Inferior parietal cortex (tissue), 1 donor: ENCODE data around the gene KRT84.
"Not testable (repeated sequence)": the region's sequence is repeated elsewhere in the genome, so short reads cannot be mapped to it uniquely, and the experiment has no call there.

Experiments
- DNase-seq: peaks from one replicate; pipeline ENCODE4 v3.0.0-alpha.2; 2016; ENCODE audit errors: extremely low spot score

Gene KRT84

GRCh38 chr12:52360106-52360662, 25.3 kb downstream of the KRT84 start:
- DNase-seq: no peak

- DNase-seq: no peak
Observed at GRCh38 chr12:52359621-52360061, 25.8 kb downstream of the KRT84 start.

- no peak for DNase-seq
Observed at GRCh38 chr12:52358575-52359350, 26.7 kb downstream of the KRT84 start.

GRCh38 chr12:52356762-52357580, 28.5 kb downstream of the KRT84 start:
- DNase-seq: no peak

- DNase-seq: no peak
Observed at GRCh38 chr12:52356031-52356761, 29.3 kb downstream of the KRT84 start.

- no peak for DNase-seq
Observed at GRCh38 chr12:52355176-52355575, 30.3 kb downstream of the KRT84 start.

- DNase-seq: no peak
Observed at GRCh38 chr12:52354200-52354599, 31.3 kb downstream of the KRT84 start.

GRCh38 chr12:52353766-52354165, 31.7 kb downstream of the KRT84 start:
- DNase-seq: no peak

GRCh38 chr12:52352951-52353350, 32.5 kb downstream of the KRT84 start:
- no peak for DNase-seq

- peak; percentile 28 for DNase-seq
Observed at GRCh38 chr12:52351196-52352059, 34.0 kb downstream of the KRT84 start.

GRCh38 chr12:52350786-52351185, 34.7 kb downstream of the KRT84 start:
- no peak for DNase-seq

GRCh38 chr12:52350021-52350620, 35.3 kb downstream of the KRT84 start:
- DNase-seq: no peak

GRCh38 chr12:52349196-52349595, 36.3 kb downstream of the KRT84 start:
- DNase-seq: no peak

GRCh38 chr12:52347551-52348510, 37.6 kb downstream of the KRT84 start:
- no peak for DNase-seq

- no peak for DNase-seq
Observed at GRCh38 chr12:52347016-52347415, 38.4 kb downstream of the KRT84 start.

- DNase-seq: no peak
Observed at GRCh38 chr12:52346593-52346992, 38.9 kb downstream of the KRT84 start.

GRCh38 chr12:52345041-52345440, 40.4 kb downstream of the KRT84 start:
- DNase-seq: not testable (repeated sequence)

GRCh38 chr12:52344111-52344510, 41.3 kb downstream of the KRT84 start:
- DNase-seq: no peak

GRCh38 chr12:52343550-52343949, 41.9 kb downstream of the KRT84 start:
- no peak for DNase-seq
